Measurements from ENCODE around the gene FN3KRP. TPM values are rescaled to one million over a fixed set of nuclear protein-coding genes. Genes with fewer than 3 reads are reported as not detected.

The FN3KRP gene
- total and polyA plus RNA-seq, 2 of the 13 experiments (the other 11 are each of a cell fraction or from before 2014, with no cell fraction given): 22.4 to 28.2 TPM

- TF ChIP-seq, protein P1, sequence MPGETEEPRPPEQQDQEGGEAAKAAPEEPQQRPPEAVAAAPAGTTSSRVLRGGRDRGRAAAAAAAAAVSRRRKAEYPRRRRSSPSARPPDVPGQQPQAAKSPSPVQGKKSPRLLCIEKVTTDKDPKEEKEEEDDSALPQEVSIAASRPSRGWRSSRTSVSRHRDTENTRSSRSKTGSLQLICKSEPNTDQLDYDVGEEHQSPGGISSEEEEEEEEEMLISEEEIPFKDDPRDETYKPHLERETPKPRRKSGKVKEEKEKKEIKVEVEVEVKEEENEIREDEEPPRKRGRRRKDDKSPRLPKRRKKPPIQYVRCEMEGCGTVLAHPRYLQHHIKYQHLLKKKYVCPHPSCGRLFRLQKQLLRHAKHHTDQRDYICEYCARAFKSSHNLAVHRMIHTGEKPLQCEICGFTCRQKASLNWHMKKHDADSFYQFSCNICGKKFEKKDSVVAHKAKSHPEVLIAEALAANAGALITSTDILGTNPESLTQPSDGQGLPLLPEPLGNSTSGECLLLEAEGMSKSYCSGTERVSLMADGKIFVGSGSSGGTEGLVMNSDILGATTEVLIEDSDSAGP (CRISPR knock-in tag; IDR thresholded peaks at IDR 0.05; ENCODE audit: borderline replicate concordance): peak; percentile 83; the same call in 1 of the 2 replicates
- TF ChIP-seq SP4 (CRISPR knock-in tag; IDR thresholded peaks at IDR 0.05) (0 out of 2 replicates have a peak, but pooled peaks have one; percentile 29), SNAI1 (CRISPR knock-in tag; IDR thresholded peaks at IDR 0.05; ENCODE audit: borderline replicate concordance) (no peak), HNRNPL (IDR thresholded peaks at IDR 0.05; ENCODE audit: low read depth, low read length) (peak; percentile 79), ZNF333 (CRISPR knock-in tag; IDR thresholded peaks at IDR 0.05; ENCODE audit: borderline replicate concordance) (0 out of 2 replicates have a peak, but pooled peaks have one; percentile 12), ZNF121 (CRISPR knock-in tag; IDR thresholded peaks at IDR 0.05) (0 out of 2 replicates have a peak, but pooled peaks have one; percentile 35), MIXL1 (CRISPR knock-in tag; IDR thresholded peaks at IDR 0.05) (no peak), PRDM10 (CRISPR knock-in tag; IDR thresholded peaks at IDR 0.05; ENCODE audit: low read depth) (0 out of 2 replicates have a peak, but pooled peaks have one; percentile 35), ZIK1 (CRISPR knock-in tag; IDR thresholded peaks at IDR 0.05; ENCODE audit: borderline replicate concordance, low read depth) (no peak), ZNF776 (CRISPR knock-in tag; IDR thresholded peaks at IDR 0.05) (0 out of 2 replicates have a peak, but pooled peaks have one; percentile 66), MNT (IDR thresholded peaks at IDR 0.05) (no peak), CBFB (CRISPR knock-in tag; IDR thresholded peaks at IDR 0.05) (peak; percentile 52; the same call in 1 of the 2 replicates), ZNF674 (CRISPR knock-in tag; IDR thresholded peaks at IDR 0.05; ENCODE audit: low read depth) (no peak), ZSCAN31 (CRISPR knock-in tag; IDR thresholded peaks at IDR 0.05; ENCODE audit: low read depth) (peak; percentile 69; the same call in 1 of the 2 replicates), FOXA1 (IDR thresholded peaks at IDR 0.05) (no peak), FOXA1 (CRISPR knock-in tag; IDR thresholded peaks at IDR 0.05) (no peak; the same call in 1 of the 2 replicates), ZNF281 (CRISPR knock-in tag; IDR thresholded peaks at IDR 0.05; ENCODE audit: borderline replicate concordance) (no peak; the same call in 1 of the 2 replicates), ZBTB33 (CRISPR knock-in tag; IDR thresholded peaks at IDR 0.05) (peak; percentile 85; the same call in 1 of the 2 replicates)
Measured at GRCh38 chr17:82668631-82669099, 47.8 kb upstream of the FN3KRP start (continued).
